Activated T-helper 2 cell treated with anti-CD3 and anti-CD28 coated beads, Interferon-gamma antibody, Interleukin-2, Interleukin-4, amounts not matched to agents 10 μg/mL and 5 μg/mL and 100 μg/mL, durations not matched to agents 14 hours and 24 hours and 36 hours (primary cell): ENCODE measurements around the gene ANKRD30B. TPM values are rescaled to one million over a fixed set of nuclear protein-coding genes. Genes with fewer than 3 reads are reported as not detected.
"Not testable (repeated sequence)": the region's sequence is repeated elsewhere in the genome, so short reads cannot be mapped to it uniquely, and the experiment has no call there.

Source experiments
- DNase-seq: peaks from one replicate; pipeline ENCODE4 v3.0.0; 2021; ENCODE audit warnings: low spot score
- H3K27ac Mint-ChIP-seq: one replicate; pipeline ENCODE4 v1.8.0; 2021; ENCODE audit warnings: mixed read lengths
- H3K27me3 Mint-ChIP-seq: one replicate; pipeline ENCODE4 v1.8.0; 2021; ENCODE audit warnings: low read depth, mixed read lengths
- H3K36me3 Mint-ChIP-seq: one replicate; pipeline ENCODE4 v1.8.0; 2021; ENCODE audit warnings: low read depth, mixed read lengths
- H3K4me1 Mint-ChIP-seq: one replicate; pipeline ENCODE4 v1.8.0; 2021; ENCODE audit warnings: low read depth, mixed read lengths
- H3K4me3 Mint-ChIP-seq: one replicate; pipeline ENCODE4 v1.8.0; 2021; ENCODE audit warnings: low read depth, mild to moderate bottlenecking, moderate library complexity, mixed read lengths
- H3K9me3 Mint-ChIP-seq: one replicate; pipeline ENCODE4 v1.8.0; 2021; ENCODE audit warnings: mixed read lengths
- intact Hi-C: fragments of 100-400 bp; cut with micrococcal nuclease; formaldehyde crosslinking; loops from one replicate; pipeline ENCODE4 v1.15.1; 2023
- total RNA-seq: library from RNA; stranded (reverse); gene quantifications from 2 replicates; pipeline ENCODE4 v1.2.3, GENCODE V29; 2022

Gene ANKRD30B
- total RNA-seq, 1 donor from 2014 or later: not detected

DNA sequence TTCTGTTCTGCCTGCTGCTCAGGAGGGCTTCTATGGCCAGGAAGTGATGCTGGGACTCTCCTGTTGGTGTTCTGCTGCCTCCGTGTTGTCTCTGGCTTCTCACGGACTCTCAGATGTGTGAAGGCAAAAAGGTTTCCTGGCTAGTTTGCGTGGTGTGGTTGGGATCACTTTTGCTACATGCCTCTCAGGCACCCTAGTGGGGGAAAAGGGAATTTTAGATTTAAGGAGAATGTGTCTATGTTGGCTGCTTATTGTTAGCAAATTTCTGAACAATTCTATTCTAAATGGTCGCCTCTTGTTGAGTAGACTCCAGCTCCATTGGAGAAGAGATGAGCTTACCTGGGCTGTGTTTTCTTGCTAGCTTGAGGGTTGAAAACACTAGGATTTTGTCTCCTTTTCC, 120.9 kb downstream of the ANKRD30B start:
- H3K36me3 Mint-ChIP-seq, intact Hi-C loops: not testable (repeated sequence)

DNA sequence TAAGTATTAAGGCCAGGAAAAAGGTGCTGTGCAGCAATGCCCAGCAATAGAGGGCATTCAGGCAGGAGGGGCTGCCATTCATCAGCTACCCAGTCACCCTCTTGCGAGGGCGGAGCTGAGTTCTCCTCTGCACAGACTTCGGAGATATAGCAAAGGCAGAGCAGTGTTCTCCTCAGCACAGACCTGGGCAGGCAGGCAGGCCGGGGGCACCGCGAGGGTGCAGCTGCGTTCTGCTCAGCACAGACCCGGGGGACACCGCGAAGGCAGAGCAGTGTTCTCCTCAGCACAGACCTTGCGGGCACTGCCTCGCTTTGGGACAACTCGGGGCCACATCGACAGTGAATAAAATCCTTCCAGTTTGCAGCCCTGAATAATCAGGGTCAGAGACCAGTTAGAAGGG, 130.9 kb downstream of the ANKRD30B start:
- H3K4me3 Mint-ChIP-seq, H3K36me3 Mint-ChIP-seq, H3K27ac Mint-ChIP-seq, H3K4me1 Mint-ChIP-seq, intact Hi-C loops, DNase-seq, H3K27me3 Mint-ChIP-seq, H3K9me3 Mint-ChIP-seq: not testable (repeated sequence)

More for the DNA sequence above, 120.9 kb downstream of the ANKRD30B start:
- H3K4me3 Mint-ChIP-seq, H3K27ac Mint-ChIP-seq, H3K9me3 Mint-ChIP-seq, H3K4me1 Mint-ChIP-seq, DNase-seq, H3K27me3 Mint-ChIP-seq: not testable (repeated sequence)

DNA sequence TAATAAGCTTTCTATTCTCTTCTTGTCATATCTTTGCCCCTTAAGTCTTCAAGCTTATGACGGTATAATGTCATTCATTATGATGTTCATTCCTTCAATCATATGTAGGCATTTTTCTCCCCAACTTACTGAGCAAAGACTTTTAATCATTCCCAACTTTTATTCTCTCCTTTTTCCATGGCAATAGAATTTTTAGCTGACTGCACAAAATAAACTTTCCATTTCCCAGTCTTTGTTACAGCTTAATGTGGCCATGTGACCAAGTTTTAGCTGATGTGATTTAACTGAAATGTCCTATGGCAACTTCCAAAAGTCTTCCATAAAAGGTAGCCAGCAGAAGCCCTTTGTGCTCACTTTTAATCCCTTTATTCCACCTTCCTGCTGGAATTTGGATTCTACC, 152.5 kb downstream of the ANKRD30B start:
- intact Hi-C loops: no loop called here
- H3K9me3 Mint-ChIP-seq: no peaks in the 10 kb centered on the region
- H3K4me3 Mint-ChIP-seq: no peak overlapping the region
- no peaks in the 10 kb centered on the region for H3K4me1 Mint-ChIP-seq
- no peaks in the 10 kb centered on the region for H3K36me3 Mint-ChIP-seq
- no peak overlapping the region for H3K27ac Mint-ChIP-seq
- DNase-seq: no peak
- H3K27me3 Mint-ChIP-seq: no peaks in the 10 kb centered on the region

Other genes with a start within 250 kb of the ANKRD30B start
- not detected in 2 replicates for gene POTEC, start 204.6 kb upstream of the ANKRD30B start, total RNA-seq